Mesenchymal stem cell (in vitro differentiated cells and primary cell): ENCODE data around the gene TIPARP.

Source experiments
- DNase-seq: peaks from one replicate; pipeline ENCODE4 v3.0.0-alpha.2; 2013
- H2AFZ ChIP-seq: one replicate; pipeline ENCODE4 v1.6.1; 2013; ENCODE audit warnings: low read depth, mild to moderate bottlenecking, control low read depth, inconsistent platforms, low read length, moderate library complexity
- H2AK5ac ChIP-seq: 2 replicates; pipeline ENCODE4 v1.6.1; 2013; ENCODE audit warnings: low read length, moderate library complexity, mild to moderate bottlenecking, inconsistent platforms; ENCODE audit not compliant: severe bottlenecking
- H2BK120ac ChIP-seq: one replicate; pipeline ENCODE4 v1.6.1; 2013; ENCODE audit warnings: low read depth, mild to moderate bottlenecking, inconsistent platforms, low read length, moderate library complexity
- H2BK12ac ChIP-seq, 2 experiments: one replicate each; pipeline ENCODE4 v1.6.1; 2013; ENCODE audit warnings: inconsistent platforms in 2 of 2, low read length in 2 of 2, mild to moderate bottlenecking in 2 of 2, moderate library complexity in 2 of 2, control low read depth in 1 of 2
- H2BK15ac ChIP-seq: one replicate; pipeline ENCODE4 v1.6.1; 2013; ENCODE audit warnings: mild to moderate bottlenecking, low read depth, inconsistent platforms; ENCODE audit not compliant: poor library complexity, severe bottlenecking
- H2BK5ac ChIP-seq: 2 replicates; pipeline ENCODE4 v1.6.1; 2013; ENCODE audit warnings: low read depth, mild to moderate bottlenecking, low read length, control low read depth, inconsistent platforms; ENCODE audit not compliant: poor library complexity, severe bottlenecking
- H3K14ac ChIP-seq, 2 experiments: one replicate each; pipeline ENCODE4 v1.6.1; 2013; ENCODE audit warnings: inconsistent platforms in 2 of 2, low read length in 2 of 2, control low read depth in 1 of 2, mild to moderate bottlenecking in 1 of 2, moderate library complexity in 1 of 2
- H3K18ac ChIP-seq, 2 experiments: one replicate each; pipeline ENCODE4 v1.6.1; 2013; ENCODE audit warnings: inconsistent platforms in 2 of 2, low read length in 2 of 2, control low read depth in 1 of 2, low read depth in 1 of 2, mild to moderate bottlenecking in 1 of 2
- H3K23ac ChIP-seq, 2 experiments: one replicate each; pipeline ENCODE4 v1.6.1; 2013; ENCODE audit warnings: inconsistent platforms in 2 of 2, low read length in 2 of 2, mild to moderate bottlenecking in 2 of 2, moderate library complexity in 2 of 2, control low read depth in 1 of 2
- H3K27ac ChIP-seq: 2 replicates; pipeline ENCODE4 v1.5.1; 2013; ENCODE audit warnings: mild to moderate bottlenecking, moderate library complexity, low read length, control low read depth, inconsistent platforms; ENCODE audit not compliant: poor library complexity, severe bottlenecking
- H3K27me3 ChIP-seq, 2 experiments: 2 replicates each; pipeline versions ENCODE4 v1.6.1 to v1.7.0; 2013; ENCODE audit warnings: low read length in 2 of 2, mild to moderate bottlenecking in 2 of 2, moderate library complexity in 2 of 2, control low read depth in 1 of 2, inconsistent platforms in 1 of 2; ENCODE audit not compliant: control insufficient read depth in 1 of 2, insufficient read depth in 1 of 2
- H3K36me3 ChIP-seq, 2 experiments: 2 replicates each; pipeline versions ENCODE4 v1.6.1 to v1.7.0; 2013; ENCODE audit warnings: low read length in 2 of 2, control low read depth in 1 of 2, inconsistent platforms in 1 of 2, low read depth in 1 of 2, mild to moderate bottlenecking in 1 of 2; ENCODE audit not compliant: insufficient read depth in 2 of 2, control insufficient read depth in 1 of 2
- H3K4ac ChIP-seq, 2 experiments: one replicate each; pipeline ENCODE4 v1.6.1; 2013; ENCODE audit warnings: inconsistent platforms in 2 of 2, low read length in 2 of 2, mild to moderate bottlenecking in 2 of 2, moderate library complexity in 2 of 2, control low read depth in 1 of 2, low read depth in 1 of 2
- H3K4me1 ChIP-seq: 2 replicates; pipeline ENCODE4 v1.6.1; 2013; ENCODE audit warnings: low read depth, low read length, control low read depth; ENCODE audit not compliant: control insufficient read depth, insufficient read depth
- H3K4me2 ChIP-seq: 2 replicates; pipeline ENCODE4 v1.6.1; 2013; ENCODE audit warnings: low read length, mild to moderate bottlenecking, inconsistent platforms; ENCODE audit not compliant: poor library complexity, severe bottlenecking
- H3K4me3 ChIP-seq, 2 experiments: 2 replicates each; pipeline versions ENCODE4 v1.5.1 to v1.7.0; 2013; ENCODE audit warnings: low read length in 2 of 2, mild to moderate bottlenecking in 2 of 2, control low read depth in 1 of 2, low read depth in 1 of 2; ENCODE audit not compliant: insufficient read depth in 1 of 2
- H3K79me1 ChIP-seq: replicated peaks from 2 replicates; pipeline ENCODE4 v1.6.1; 2013; ENCODE audit warnings: mild to moderate bottlenecking, control low read depth, low read length, inconsistent platforms; ENCODE audit not compliant: poor library complexity, severe bottlenecking
- H3K9ac ChIP-seq: 2 replicates; pipeline ENCODE4 v1.7.0; 2013; ENCODE audit warnings: mild to moderate bottlenecking, low read length, moderate library complexity
- H3K9me3 ChIP-seq: 2 replicates; pipeline ENCODE4 v1.7.0; 2013; ENCODE audit warnings: mild to moderate bottlenecking, low read length; ENCODE audit not compliant: control insufficient read depth
- H4K8ac ChIP-seq: one replicate; pipeline ENCODE4 v1.6.1; 2013; ENCODE audit warnings: inconsistent platforms, mild to moderate bottlenecking, low read length, moderate library complexity
- H4K91ac ChIP-seq: one replicate; pipeline ENCODE4 v1.6.1; 2013; ENCODE audit warnings: mild to moderate bottlenecking, low read length, inconsistent platforms
- WGBS: methylation state at CpG from one replicate; pipeline ENCODE4 v1.1.7; 2013; ENCODE audit warnings: mixed read lengths; 5-methylcytosine and 5-hydroxymethylcytosine counted together

The TIPARP gene

DNA sequence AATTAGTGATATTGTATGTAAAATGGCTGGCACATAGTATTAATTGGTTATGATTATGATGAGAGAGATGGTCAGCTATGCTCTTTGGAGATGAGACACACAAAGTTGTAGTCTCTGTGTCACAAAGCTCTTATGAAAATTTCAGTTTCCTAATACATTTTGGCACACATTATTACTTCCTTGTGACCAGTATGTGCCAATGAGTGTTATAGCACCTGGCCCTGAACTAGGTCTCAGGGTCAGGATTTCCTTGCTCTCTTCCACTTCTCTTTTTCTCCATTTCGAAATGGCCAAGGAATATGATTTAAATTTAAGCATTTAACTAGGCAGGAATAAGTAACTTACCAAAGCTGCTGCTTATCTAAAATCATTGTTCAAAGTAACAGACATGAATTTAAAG lies 28.0 kb downstream of the TIPARP start:
- Histone ChIP-seq H3K14ac (no peak overlapping the region), H3K4me2 (no peak overlapping the region), H2AK5ac (no peak overlapping the region), H3K27ac (no peak overlapping the region), H2BK120ac (no peak overlapping the region), H2BK5ac (no peak overlapping the region), H2BK12ac (no peak overlapping the region), H4K91ac (no peak overlapping the region), H3K4me3 (no peak overlapping the region), H3K27me3 (no peaks in the 10 kb centered on the region), H3K9me3 (no peaks in the 10 kb centered on the region), H3K18ac (no peak overlapping the region), H3K4me1 (no peaks in the 10 kb centered on the region), H2BK15ac (no peak overlapping the region), H3K23ac (no peak overlapping the region), H3K4ac (no peak overlapping the region), H2AFZ (no peak overlapping the region), H3K9ac (peak overlapping the region; percentile 11), H3K36me3 (peaks cover 7 to 69% of the 10 kb centered on the region in 2 experiments), H4K8ac (no peak overlapping the region), H3K79me1 (peaks cover 5% of the 10 kb centered on the region)
- DNase-seq = no peak
- no CpG with 5 or more reads among the region's 1 CpG for WGBS

DNA sequence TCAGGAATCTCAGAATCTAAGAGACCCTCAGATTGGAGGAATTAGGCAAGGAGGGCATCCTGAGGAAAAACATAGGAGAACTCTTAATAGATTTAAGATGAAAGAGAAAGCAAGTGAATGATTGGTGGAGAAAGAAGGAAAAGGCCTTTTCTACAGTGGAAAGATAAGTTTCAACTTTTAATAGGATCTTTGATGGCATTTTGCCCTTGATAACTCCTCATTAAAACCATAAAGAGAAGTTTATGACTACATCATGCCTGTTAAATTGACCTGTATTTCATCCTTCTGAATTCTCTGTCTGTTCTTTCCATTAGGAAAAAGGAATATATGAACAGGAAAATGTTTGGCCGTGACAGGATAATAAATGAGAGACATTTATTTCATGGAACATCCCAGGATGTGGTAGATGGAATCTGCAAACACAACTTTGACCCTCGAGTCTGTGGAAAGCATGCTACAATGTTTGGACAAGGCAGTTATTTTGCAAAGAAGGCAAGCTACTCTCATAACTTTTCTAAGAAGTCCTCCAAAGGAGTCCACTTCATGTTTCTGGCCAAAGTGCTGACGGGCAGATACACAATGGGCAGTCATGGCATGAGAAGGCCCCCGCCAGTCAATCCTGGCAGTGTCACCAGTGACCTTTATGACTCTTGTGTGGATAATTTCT lies 30.1 kb downstream of the TIPARP start:
- H2AFZ ChIP-seq = no peak overlapping the region
- H3K4me2 ChIP-seq = no peak overlapping the region
- H3K18ac ChIP-seq = no peak overlapping the region
- H3K23ac ChIP-seq = no peak overlapping the region
- no peak overlapping the region for H3K4ac ChIP-seq
- no peak overlapping the region for H2BK15ac ChIP-seq
- peaks cover 3% of the 10 kb centered on the region for H3K79me1 ChIP-seq
- no peak overlapping the region for H4K8ac ChIP-seq
- peak overlapping the region; percentile 47 for H3K27ac ChIP-seq
- H3K9me3 ChIP-seq = no peaks in the 10 kb centered on the region
- H3K14ac ChIP-seq = no peak overlapping the region
- H3K4me3 ChIP-seq = no peak overlapping the region
- H3K36me3 ChIP-seq = peaks cover 10 to 74% of the 10 kb centered on the region in 2 experiments
- no peak overlapping the region for H2BK12ac ChIP-seq
- no peak overlapping the region for H4K91ac ChIP-seq
- no peak overlapping the region for H2BK120ac ChIP-seq
- no peak overlapping the region for H3K9ac ChIP-seq
- H2BK5ac ChIP-seq = no peak overlapping the region
- no peaks in the 10 kb centered on the region for H3K4me1 ChIP-seq
- 79% methylated on average over 4 of the region's 4 CpGs for WGBS
- H2AK5ac ChIP-seq = no peak overlapping the region
- DNase-seq = peak; percentile 51
- H3K27me3 ChIP-seq = no peaks in the 10 kb centered on the region

DNA sequence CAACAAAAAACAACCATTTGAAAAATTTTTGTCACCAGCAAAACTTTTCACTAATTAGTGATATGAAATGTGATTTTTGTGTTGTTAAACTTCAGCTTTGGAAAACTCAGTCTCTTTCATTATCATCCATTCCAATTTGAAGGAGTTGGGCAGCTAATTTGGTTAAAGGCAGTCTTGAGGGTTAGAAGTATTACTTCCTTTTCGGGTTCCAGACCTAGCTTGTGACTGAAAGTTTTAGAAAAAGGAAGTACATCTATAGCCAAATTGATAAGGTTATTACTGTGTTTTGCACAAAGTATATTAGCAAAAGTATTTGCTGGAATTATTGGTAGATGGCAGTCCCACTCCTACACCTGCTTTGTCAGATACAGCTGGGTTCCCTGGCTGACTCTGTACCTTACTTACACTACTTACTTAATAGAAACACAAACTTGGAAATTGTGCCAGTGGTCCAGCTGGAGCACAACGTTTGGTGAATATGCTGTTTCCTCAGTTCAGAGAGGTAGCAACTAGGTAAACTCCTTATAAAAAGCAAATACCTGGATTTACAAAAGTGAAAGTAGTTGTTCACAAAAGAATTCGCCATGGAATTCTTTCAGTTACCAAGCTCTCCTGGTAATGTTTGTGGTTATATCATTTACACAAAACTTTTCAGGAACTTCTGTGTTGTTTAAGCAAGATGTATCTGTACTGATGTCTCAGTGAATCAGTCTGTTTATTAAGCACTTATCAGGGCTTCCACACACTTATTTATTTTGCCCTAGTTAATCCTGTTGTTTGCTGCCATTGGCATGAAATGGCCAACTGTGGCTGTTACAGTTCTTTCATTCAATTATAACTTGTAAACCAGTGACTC lies 31.6 kb downstream of the TIPARP start:
- Histone ChIP-seq H2BK15ac (no peak overlapping the region), H2AK5ac (peak overlapping the region; percentile 85), H3K36me3 (peaks cover 10 to 82% of the 10 kb centered on the region in 2 experiments), H2BK5ac (no peak overlapping the region), H3K4me2 (peak overlapping the region; percentile 16), H3K4me3 (no peak overlapping the region), H3K18ac (no peak overlapping the region), H2AFZ (no peak overlapping the region), H3K9me3 (no peaks in the 10 kb centered on the region), H3K4me1 (no peaks in the 10 kb centered on the region), H4K8ac (no peak overlapping the region), H3K23ac (no peak overlapping the region), H3K27me3 (no peaks in the 10 kb centered on the region), H3K27ac (peak overlapping the region; percentile 65), H2BK12ac (no peak overlapping the region), H3K79me1 (peaks cover 5% of the 10 kb centered on the region), H3K14ac (no peak overlapping the region), H4K91ac (no peak overlapping the region), H2BK120ac (no peak overlapping the region), H3K4ac (no peak overlapping the region), H3K9ac (no peak overlapping the region)
- 100% methylated on average over 1 of the region's 3 CpGs for WGBS
- no peak for DNase-seq

DNA sequence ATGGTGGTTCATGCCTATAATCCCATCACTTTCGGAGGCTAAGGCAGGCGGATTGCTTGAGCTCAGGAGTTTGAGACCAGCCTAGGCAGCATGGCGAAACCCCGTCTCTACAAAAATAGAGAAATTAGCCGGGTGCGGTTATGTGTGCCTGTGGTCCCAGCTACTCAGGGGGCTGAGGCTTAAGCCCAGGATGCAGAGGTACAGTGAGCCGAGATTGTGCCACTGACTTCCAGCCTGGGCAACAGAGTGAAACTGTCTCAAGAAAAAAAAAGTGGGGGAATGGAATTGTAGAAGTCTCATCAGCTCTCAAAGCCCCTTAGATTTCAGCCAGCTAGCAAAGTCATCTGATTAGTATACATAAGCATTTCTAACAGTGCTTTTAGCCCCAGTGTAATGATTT lies 33.2 kb downstream of the TIPARP start:
- Histone ChIP-seq H3K27me3 (no peaks in the 10 kb centered on the region), H2BK120ac (no peak overlapping the region), H3K14ac (no peak overlapping the region), H3K4me1 (no peaks in the 10 kb centered on the region), H3K4ac (no peak overlapping the region), H3K23ac (no peak overlapping the region), H3K9ac (no peak overlapping the region), H3K4me2 (no peak overlapping the region), H3K18ac (no peak overlapping the region), H3K9me3 (no peaks in the 10 kb centered on the region), H3K36me3 (peaks cover 10 to 79% of the 10 kb centered on the region in 2 experiments), H2AFZ (no peak overlapping the region), H4K91ac (no peak overlapping the region), H3K79me1 (peaks cover 5% of the 10 kb centered on the region), H3K4me3 (no peak overlapping the region), H2BK5ac (no peak overlapping the region), H2BK12ac (no peak overlapping the region), H2AK5ac (no peak overlapping the region), H2BK15ac (peak overlapping the region; percentile 69), H4K8ac (no peak overlapping the region), H3K27ac (no peak overlapping the region)
- DNase-seq = no peak
- WGBS = 94% methylated on average over 7 of the region's 7 CpGs
